Dermis blood vessel endothelial cell (primary cell): Measurements from ENCODE around the gene CNIH3. TPM values are rescaled to one million over a fixed set of nuclear protein-coding genes. Genes with fewer than 3 reads are reported as not detected.

Source experiments
- DNase-seq: peaks from one replicate; pipeline ENCODE4 v3.0.0; 2010
- total RNA-seq: library from RNA; depleted of rRNA; stranded (reverse); fragments of >200 nt; gene quantifications from 2 replicates; pipeline ENCODE4 v1.2.3, GENCODE V29; 2014

CNIH3 gene
- total RNA-seq, 1 donor from 2014 or later, result 1.4 TPM

DNA sequence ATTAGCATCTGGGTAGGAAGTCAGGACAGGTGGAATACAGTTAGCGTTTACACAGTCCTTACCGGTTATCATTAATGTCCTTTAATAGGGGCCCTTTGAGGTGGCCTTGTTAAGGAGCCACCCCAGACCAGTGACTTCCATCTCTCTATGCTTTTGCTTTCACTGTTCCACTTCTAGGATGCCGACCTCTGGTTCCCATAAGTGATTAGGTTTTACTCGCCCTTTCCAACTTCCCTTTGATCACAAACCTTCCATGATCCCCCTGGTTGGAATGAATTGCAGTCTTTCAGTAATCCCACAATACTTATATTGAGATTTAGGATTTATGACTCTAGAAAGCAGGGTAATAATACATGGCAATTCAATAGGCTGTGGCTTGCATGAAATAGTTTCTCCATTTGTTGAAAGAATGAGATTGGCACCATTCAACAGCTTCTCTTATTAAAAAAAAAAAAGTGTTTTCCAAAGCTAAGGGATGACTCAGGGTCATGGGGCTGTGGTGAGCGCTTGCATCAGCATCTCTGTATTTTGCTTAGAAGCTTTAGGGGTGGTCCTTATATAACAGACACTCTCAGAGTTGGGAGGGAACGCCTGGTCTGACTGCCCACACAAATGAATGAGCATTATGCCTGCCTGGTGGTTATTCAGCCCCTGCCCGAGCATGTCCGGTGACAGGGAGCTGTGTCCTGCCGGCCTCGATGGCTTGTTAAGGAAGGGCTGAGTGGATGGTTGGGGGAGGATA is 110.5 kb downstream of the CNIH3 start:
- DNase-seq, result no peak

DNA sequence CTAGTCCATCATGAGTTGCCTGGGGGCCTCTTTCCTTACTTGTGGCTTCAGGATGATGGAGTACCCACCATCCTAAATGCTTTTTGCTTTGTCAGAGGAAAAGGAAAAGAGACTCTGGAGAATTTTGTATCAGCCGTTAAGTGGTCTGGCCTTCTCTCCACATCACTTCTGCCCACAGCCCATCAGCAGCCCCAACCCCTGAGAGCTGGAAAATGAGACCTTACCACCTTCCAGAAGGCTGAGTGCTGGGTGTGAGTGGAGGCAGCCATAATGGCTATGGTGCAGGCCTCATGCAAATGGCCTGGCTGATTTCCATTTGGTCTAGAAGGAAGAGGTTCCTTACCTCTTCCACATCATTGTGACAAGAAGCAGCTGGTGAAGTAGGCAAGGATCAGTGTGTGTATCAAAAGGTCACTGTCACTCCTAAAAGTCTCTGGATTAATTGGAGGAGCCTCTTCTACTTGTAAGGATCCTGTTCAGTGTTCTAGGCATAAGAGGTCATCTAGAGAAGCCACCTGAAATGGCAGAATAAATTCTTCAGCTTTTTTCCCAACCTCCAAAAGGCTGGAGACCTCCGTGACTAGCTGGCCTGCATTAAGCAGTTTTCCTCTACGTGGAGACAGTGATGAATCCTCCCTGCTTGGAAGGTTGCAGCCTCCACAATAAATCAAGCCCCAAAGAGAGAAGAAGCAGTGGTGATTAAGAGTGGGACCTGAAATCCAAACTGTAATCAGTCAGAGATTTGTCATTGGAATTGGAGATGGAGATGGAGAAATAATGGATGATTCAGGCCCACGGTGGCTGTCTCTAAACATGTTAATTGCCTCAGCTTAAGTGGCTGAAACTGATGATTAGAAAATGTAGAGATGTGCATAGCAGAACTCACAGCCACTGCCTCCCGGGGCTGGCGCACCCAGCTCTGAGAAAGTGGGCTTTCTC is 111.5 kb downstream of the CNIH3 start:
- no peak for DNase-seq

DNA sequence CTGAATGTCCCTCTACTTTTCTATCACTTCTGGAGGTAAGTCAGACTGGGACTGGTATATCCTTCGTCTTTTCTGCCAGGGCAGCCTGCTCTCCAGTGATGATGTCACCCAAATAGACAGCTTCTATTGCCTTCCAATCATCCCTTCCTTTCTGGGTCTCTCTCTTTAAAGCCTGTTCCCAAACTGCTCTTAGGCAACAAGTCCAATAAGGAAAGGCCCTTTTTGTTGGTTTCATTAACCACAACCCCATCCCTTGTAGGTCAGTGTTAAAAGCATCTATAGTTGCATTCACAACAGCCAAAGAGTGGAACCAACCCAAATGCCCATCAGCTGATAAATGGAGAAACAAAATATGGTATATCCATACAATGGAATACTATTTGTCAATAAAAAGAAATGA is 114.4 kb downstream of the CNIH3 start:
- DNase-seq, result no peak

DNA sequence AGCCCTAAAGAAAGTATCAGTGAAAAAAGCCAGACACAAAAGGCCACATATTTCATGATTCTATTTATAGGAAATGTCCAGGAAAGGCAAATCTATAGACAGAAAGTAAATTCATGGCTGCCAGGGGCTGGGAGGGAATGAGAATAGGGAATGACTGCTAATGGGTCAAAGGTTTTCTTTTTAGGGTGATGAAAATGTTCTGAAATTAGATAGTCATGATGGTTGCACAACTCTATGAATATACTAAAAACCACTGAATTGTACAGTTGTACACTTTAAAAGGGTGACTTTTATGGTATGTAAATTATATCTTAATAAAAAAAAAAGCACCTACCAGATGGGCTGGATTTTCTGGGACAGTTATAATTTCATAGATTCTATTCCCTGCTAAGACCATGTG is 114.8 kb downstream of the CNIH3 start:
- no peak for DNase-seq

DNA sequence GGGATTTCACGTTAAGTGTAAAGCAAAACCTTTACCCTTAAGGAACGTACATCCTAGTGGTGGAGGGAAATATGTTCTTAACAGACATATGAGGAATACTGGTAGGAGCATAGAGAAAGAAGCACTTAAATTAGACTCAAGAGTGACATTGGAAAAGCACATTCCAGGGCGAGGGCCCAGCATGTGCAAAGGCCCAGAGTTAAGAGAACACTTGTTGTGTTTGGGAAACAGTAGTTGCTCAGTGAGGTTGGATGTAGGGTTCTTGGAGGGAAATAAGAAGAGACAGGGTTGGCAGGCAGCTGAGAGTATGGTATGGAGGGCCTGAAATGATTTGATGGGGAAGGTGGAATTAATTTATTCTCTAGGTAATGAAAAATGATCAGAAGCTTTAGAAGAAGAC is 115.5 kb downstream of the CNIH3 start:
- no peak for DNase-seq

DNA sequence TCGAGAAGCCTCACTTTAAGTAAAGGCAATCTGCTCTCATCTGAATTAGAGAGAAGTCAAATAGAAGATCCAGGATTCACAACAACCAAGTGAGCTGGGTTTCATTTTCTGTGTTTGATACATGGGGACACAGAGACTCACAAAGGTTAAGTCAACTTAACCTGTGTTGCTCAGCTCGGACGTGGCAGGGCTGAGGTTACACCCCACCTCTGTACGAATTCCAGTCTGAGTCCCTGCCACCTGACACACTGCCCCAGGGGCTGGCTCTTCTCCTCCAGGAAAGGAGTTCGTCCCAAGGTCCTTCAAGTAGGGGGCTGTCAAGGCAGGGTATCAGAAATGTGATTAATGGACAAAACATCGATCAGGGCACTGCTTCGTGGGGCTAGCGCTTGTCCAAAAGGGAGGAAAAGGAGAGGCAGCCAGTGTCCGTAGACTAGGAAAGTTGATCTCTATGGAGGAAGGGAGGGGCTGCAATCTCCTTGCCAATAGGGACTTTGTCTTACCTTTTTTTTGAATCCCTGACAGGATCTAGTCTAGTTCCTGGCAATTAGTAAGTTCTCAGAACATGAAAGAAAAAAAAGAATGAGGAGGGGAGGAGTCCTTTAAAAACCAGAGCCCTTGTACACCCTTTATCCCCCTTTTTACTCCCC is 116.4 kb downstream of the CNIH3 start:
- DNase-seq, result no peak

DNA sequence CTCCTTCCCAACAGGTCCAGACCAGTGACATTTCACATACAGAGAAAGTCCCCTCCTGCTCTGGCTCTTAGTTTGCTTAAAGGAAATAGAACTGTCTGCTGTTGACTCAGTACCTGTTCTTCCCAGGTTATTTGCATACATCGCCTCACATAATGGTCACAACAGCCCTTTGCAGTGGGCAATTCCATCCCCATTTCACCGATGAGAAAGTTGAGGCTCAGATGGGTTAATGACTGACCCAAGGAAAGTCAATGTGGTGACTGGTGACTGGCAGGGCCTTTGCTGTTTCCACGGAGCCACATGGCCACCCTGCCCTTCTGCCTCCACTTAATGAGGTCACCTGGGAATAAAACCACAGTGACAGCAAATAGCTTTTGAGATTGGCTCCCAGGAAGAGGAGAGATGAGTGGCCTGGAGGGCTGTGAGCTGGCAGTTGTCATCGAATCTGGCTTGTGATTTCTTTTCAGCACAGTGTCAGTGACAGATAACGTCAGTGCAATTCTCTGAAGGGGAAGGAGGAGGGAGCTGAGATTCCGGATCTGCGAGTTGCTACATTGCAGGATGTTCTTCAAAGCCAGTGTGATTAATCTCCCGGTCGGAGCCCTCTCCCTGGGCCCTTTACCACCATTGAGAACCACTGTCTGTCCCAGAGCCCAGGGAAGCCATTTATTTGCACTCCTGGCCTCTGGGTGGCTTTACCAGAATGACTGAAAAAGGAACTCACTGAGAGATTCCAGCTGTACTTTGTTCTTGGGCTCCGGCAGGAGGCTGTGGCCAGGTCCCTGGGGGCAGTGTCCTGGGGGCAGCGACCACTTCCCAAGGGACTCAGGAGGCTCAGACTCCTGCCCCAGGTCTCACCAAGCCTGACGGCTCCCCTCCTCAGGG is 117.2 kb downstream of the CNIH3 start:
- DNase-seq, result no peak

DNA sequence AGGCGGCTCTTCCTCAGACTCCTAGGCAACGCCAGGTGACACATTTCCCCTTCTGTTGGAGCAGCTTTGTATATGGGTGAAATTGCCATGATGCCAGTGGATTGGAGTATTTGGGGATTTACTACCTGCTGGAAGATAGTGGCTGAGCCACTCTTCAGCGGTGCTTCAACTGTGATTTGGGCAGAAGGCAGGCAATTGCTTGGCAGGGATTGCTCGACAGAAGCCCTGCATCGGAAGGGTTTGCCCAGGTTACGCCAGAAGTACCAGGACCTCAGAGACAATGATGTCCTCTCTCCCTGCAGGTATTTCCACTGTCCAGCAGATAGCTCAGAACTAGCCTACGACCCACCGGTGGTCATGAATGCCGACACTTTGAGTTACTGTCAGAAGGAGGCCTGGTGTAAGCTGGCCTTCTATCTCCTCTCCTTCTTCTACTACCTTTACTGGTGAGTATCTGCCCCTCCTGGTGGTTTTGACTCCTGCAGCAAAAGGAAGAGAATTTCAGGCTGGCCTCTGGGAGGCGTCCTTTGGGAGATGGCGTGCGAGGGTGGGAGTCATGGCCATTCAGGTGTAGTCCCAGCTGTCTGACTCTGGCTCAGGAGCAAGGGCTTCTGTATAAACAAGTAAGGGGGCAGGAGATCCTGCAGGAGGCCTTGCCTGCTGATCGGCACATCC is 118.3 kb downstream of the CNIH3 start:
- DNase-seq, result no peak

DNA sequence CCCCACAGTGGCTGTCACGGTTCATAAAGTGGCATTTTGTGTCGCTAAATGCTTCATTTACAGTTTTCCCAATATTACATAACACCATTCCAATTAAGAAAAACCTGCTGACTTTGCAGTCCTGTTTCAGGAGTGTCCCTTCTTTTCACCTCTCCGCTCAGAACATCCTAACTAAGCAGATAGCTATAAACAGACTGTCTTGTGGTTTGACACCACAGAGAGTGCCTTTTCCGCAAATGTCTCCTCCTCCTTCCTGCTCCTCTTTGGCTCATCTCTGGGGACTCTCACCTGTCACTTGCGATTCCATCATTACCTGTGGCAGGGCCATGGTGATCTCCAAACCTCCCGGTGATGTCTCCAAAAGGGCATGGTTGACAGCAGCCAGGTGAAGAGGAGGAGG is 119.0 kb downstream of the CNIH3 start:
- DNase-seq, result no peak

DNA sequence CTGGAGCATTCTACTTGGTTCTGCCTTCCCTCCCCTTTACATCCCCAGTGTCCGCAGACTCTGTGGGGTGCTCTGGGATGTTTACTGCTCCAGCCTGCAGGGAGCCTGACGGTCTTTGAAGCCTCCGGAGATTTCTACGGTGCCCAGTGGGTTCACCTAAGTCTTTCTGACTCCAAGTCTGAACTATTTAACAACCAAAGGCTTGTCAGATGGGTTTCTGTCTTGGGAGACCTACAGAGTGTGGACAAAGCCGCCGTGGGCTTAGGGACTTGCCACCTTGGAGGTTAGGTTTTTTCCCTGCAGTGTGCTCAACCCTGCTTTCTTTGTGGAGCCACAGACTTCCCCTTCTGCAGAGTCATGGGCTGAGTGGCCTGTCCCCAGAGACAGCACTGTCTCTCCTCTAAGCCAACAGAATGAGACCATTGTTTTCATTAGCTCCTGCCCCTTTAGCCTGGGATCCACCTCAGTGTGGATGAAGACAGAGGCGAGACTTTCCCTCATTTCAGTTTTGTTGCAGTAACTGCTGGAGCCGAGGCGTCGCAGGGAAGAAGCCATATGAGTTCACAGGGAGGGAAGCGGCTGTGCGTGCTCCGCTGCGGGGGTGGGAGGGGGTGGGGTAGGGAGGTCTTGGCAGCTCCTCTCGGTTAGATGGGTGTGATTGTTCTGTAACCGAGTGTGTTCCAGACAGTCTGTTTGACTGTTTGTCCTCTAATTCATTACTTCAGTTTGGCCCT is 120.7 kb downstream of the CNIH3 start:
- no peak for DNase-seq

DNA sequence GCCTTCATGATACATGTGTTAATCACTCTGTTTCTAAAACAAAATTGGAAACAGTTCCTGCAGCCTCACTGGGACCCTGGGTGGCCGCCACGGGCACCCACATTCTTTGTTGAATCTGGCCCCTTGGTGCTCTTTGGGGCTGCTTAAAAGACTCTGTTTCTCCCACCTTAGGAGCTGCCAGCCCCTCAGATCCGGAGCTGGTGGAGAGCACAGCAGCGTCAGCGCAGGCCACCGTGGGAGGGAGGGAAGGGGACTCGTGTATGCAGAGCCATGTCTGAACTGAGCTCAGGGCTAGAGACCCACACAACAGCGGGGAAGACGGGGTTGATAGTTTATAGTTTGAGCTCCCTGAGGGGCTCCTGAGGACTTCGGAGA is 121.2 kb downstream of the CNIH3 start:
- no peak for DNase-seq

DNA sequence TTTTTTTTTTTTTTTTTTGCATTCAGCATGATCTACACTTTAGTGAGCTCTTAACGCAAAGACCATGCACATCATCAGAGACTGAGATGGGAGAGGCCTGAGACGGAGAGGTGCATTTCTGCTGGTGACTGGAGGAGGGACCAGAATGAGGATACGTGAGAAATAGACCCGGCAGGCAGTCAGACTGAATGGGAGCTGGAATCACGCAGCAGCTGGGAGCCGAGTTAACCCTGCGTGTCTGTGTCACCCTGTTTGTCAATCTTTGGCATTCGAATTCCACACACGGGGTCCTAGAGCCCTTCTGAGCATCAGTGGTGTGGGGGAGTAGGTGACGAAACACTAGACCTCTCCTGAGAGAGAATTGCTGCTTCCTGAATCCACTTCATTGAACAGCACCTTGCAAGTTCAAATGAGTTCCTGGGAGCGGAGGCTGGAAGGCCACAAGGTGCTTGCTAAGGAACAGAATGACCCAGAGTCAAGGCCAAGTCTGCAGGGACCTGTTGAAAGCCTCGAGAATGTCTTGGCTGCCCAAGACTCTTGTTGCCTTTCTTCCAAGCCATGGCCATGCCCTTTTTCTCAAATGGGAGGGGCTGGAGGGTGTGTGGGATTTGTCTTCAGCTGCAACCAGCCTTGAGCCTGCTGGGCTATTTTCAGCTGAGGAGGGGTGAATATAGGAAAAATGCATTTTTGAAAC is 123.3 kb downstream of the CNIH3 start:
- DNase-seq, result no peak

DNA sequence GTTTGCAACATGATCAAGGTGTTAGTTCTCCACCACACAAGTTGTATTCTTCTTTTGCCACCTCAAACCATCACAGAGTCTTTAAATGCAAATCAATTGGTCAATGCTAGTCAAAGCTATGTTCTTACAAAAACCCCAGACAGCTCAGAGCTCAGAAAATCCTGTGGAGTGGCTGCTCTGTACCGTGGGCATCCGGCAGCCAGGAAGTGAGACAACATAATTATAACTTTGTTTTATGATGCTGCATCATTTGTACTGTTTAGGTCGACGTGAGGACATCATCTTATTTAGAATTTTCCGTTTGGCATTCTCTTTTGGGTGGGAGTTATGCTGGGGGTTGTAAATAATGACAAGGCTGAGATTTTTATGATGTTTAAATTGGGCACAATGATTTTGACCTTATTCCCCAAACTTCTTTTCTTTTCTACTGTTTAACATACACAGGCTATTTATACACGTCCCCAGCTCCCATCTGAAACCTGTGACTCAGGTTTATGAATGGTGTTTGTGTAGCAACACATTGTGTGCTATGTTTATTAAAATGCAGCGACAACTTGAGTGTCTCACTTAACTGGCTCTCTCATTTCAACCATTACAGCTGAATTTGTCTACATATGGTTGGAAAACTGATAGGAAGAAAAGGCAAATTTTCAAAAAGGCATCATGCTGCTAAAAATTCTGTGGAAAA is 124.0 kb downstream of the CNIH3 start:
- DNase-seq, result no peak

DNA sequence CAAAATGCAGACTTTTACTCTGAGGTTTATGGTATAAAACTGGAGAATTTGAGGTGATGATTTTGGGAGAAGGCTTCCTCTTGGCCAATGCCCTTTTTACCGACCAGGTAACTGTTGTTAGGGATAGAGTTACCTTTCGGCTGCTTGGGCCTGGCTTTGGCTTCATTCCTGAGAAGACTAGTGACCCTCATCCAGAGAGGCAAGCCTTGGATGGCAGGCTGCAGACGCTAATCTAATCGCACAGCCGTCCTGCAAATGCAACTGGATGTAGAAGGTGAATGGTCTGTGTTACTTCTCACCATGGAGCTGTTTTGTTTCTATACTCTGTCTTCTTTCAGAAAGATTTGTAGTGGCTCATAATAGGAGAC is 124.6 kb downstream of the CNIH3 start:
- no peak for DNase-seq

DNA sequence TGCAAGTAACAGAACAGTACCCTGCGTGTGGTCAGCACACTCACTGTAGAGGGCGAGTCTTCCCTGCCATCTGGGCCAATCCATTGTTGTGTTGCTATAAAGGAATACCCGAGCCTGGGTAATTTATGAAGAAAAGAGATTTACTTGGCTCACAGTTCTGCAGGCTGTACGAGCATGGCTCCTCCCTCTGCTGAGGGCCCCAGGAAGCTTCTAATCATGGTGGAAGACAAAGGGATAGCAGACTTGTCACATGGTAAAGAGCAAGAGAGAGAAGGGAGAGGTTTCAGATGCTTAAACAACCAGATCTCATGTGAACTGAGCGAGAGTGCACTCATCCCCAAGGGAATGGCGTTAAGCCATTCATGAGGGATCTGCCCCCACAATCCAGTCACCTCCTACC is 126.2 kb downstream of the CNIH3 start:
- DNase-seq, result no peak

DNA sequence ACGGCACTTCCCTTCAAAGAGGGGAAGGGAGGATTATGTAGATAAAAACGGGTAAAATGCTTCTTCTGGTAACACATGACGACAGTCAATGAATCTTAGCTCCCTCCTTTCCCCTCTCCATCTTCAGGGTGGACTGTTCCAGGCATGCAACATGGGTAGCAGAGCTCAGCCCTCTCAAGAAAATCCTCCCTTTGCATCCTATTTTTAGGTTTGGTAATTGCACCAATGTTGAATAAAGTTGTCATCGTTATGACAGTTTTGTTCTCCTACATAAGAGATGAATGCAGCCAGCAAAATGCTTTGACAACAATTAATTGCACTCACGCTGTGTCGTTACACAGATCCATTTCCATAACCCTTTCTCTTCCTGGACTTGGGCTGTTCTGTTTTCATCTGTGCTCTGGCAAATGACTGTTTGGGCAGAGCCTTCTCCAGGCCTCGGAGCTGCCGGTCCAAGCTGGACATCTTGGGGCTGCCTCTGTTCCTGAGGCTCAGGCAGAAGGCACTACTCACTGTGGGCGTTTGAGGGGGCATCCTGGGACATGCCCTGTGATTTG is 127.6 kb downstream of the CNIH3 start:
- no peak for DNase-seq

DNA sequence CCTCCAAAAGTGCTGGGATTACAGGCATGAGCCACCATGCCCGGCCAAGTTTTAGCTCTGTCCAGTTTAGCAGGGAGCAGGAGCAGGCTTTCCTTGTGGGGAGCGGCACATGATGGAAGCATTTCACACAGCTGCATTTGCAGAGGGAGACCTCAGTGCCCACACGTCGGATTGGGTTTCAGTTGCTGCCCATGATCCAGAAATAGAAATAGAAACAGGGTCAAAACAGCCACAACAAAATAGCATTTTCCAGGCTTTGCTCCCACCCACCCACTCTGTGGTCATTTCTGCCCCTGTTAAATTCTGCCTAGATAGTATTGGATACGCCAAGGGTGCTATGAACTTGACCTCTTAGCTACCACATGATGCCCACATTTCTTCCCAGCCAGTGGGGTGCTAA is 128.4 kb downstream of the CNIH3 start:
- DNase-seq, result no peak

DNA sequence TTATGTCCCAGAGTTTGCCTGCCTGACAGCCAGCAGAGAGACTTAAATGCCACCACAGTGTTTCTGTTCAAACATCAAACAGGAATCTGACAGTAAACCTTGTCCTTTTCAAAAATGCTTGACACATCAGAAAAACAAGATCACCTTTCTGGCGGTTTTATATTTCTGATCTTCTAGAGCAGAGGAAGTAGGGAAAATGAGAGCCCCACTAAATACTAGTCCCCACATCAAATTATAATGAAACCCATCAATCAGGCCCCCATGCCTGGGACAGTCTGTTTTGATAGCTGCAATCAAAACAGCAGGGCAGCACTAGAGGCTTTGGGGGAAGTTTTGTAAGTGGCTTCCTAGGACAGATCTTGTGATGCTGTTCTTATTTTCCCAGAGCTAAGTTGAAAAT is 129.3 kb downstream of the CNIH3 start:
- no peak for DNase-seq

DNA sequence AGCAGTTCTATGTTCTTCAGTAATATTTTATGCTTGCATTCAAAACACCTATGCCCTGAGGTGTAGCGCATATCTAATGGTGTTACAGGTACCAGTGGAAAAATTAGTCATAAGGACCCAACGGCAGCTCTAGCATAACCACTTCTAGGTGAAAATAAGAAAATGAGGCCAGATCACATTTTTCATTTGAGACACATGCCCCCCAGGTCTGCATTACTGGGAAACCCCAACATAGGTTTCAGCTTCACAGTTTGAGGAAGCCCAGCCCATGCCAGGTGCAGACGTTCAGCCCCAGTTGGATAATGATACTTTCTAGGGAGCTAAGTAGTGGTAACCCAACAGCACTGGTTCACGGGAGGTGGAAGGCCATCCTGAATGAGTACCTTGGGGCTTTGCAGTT is 129.8 kb downstream of the CNIH3 start:
- DNase-seq, result no peak

DNA sequence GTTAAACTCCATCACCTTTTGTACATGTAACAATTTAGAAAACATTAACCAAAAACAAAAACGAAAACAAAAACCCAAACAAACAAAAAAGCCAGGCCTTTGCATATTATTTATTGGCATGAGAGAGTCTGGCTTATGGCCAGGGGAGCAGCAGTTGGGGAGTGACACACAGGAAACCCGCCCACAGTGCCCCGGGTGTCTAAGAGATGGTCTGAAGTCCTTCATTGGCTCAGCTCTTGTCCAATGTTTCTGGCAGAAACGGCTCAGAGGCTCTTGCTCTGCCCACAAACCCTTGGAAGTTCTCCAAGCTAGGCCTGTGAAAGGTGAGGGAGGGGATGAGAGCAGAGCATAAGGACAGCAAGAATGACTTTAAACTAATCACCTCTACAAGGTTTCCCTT is 131.5 kb downstream of the CNIH3 start:
- DNase-seq, result no peak
